Daoy (cell line): ENCODE data around the gene ZNF224. TPM values are rescaled to one million over a fixed set of nuclear protein-coding genes. Genes with fewer than 3 reads are reported as not detected.

Experiments
- DNase-seq: peaks from one replicate; pipeline ENCODE4 v3.0.0-alpha.2; 2015; ENCODE audit warnings: low read depth
- total RNA-seq: library from RNA; depleted of rRNA; stranded (reverse); fragments of >200 nt; shearing (Covaris generic); gene quantifications from 2 replicates; pipeline ENCODE4 v1.2.3, GENCODE V29; 2014; rRNA removed

ZNF224 gene
- total RNA-seq, 1 experiment from 2014 or later: 10.9 TPM

DNA sequence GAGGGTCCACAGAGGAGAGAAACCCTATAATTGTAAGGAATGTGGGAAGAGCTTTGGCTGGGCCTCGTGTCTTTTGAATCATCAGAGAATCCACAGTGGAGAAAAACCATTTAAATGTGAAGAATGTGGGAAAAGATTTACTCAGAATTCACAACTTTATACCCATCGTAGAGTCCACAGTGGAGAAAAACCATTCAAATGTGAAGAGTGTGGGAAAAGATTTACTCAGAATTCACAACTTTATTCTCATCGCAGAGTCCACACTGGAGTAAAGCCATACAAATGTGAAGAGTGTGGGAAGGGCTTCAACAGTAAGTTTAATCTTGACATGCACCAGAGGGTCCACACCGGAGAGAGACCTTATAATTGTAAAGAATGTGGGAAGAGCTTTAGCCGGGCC lies 37.8 kb downstream of the ZNF224 start:
- no peak for DNase-seq

DNA sequence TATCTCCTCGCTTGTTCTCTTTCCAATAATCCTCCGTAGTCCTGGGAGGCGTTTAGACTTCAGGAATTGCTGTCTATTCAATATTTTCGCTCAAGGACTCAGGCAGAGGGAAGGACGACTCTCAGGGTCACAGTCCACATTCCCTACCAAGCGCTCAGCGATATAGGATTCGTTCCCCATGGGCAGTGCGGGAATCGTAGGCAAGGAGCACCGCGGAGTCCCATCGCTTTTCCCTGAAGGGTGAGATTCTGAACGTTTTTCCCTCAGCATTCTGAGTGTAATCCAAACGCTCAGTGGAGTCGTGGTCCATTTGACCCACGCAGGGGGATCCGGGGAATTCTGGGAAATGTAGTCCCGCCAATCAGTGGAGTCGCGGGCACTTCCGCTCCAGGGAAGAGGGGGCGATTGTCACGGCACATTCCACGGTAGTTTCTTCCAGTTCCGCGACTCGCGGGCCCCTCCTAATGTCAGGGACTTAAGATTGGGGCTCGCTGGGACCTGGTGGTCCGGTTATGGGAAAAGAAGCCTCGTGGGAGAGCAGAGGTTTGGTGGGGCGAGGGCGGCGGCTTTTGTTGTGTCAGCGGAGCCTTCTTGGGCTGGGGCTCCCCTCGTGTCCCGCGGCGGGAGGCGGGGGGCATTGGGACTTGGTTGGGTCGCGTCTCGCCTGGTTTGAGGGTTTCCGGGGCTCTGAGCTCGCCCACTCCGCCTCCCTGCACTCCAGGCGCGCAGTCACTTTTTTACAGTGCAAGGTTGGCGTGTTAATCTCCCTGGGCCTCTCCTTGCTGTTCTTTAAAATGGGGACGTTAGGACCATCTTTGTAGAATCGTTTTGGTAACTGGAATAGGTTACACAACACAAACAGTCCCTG lies 47.3 kb downstream of the ZNF224 start, which contains the start of gene ZNF234:
Gene ZNF234, plus strand, starts transcription at position 364 of the 868 bp plus-strand sequence. CDS start 3,079 bp downstream, outside the sequence.
- DNase-seq: peak; percentile 81

DNA sequence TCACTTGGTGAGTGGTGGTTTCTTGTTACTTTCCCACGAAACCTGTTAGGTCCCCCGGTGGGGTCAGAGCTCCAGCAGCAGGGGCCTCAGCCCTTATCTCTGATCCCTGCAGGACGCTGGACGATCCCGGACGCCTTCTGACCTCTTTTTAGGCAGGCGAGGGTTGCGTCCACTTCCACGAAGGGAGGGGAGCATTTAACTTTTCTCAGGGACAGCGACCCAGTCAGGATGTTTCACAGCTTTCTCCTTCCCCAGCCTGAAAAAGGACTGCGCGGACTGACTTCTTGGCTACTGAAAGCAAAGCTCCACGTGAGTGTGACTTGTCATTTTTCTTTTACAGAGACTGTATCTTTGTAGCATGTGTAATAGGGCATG lies 47.9 kb downstream of the ZNF224 start:
- DNase-seq: peak; percentile 20

DNA sequence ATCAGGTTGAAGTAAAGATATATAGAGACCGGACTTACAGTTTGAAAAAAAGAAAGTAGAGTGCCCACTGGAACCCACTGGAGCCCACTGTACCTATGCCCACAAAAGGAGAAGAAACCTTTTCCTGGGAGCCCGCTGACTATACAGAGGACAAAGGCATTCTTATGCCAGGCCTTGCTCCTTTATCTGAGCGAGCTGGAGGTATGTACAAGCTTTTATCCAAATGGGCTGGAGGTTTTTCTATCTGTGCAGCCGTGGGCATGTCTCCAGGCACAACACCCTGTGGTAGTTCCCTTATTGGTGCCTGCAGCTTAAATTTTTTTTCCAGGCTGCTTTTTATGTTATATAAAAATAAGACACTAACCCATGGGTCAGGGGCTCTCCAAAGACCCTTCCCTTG lies 55.6 kb downstream of the ZNF224 start:
- no peak for DNase-seq

DNA sequence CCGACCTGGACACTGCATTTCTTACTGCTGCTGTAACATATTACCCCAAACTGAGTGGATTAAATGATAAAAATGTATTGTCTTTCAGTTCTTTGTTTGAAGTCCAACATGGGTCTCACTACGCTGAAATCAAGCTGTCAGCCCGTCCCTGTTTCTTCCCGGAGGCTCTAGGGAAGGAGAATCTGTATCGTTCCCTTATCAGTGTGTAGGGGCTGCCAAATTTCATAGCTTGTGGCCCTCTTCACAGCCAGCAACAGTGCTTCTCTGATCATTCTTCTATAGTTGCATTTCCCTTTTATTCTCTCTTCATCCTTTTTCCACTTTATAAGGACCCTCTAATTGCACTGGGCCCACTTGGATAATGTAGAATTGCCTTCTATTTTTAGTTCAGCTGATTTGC lies 57.3 kb downstream of the ZNF224 start:
- no peak for DNase-seq

DNA sequence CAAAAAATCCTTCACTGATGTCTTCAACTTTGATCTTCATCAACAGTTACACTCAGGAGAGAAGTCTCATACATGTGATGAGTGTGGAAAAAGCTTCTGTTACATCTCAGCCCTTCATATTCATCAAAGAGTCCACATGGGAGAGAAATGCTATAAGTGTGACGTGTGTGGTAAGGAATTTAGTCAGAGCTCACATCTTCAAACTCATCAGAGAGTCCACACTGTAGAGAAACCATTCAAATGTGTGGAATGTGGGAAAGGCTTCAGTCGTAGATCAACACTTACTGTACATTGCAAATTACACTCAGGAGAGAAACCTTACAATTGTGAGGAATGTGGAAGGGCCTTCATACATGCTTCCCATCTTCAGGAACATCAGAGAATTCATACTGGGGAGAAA lies 62.3 kb downstream of the ZNF224 start:
- DNase-seq: no peak

Other genes with a start within 250 kb of the ZNF224 start
- 0.11 and 0.57 TPM in 2 replicates for gene ZNF404, start 210.4 kb upstream of the ZNF224 start, total RNA-seq
- gene ZNF45, start 159.1 kb upstream of the ZNF224 start, total RNA-seq: 11.3 and 12.6 TPM in 2 replicates
- gene ZNF221, start 143.1 kb upstream of the ZNF224 start, total RNA-seq: 3.0 and 6.3 TPM in 2 replicates
- 8.0 and 9.0 TPM in 2 replicates for gene ZNF155, start 110.2 kb upstream of the ZNF224 start, total RNA-seq
- gene ZNF230, start 91.4 kb upstream of the ZNF224 start, total RNA-seq: 3.0 and 4.9 TPM in 2 replicates
- gene ZNF222, start 69.0 kb upstream of the ZNF224 start, total RNA-seq: 4.3 and 5.5 TPM in 2 replicates
- gene ZNF223, start 42.3 kb upstream of the ZNF224 start, total RNA-seq: 2.1 and 5.4 TPM in 2 replicates
- gene ZNF284, start 22.2 kb upstream of the ZNF224 start, total RNA-seq: 1.7 and 2.3 TPM in 2 replicates
- gene ZNF225, start 19.0 kb downstream of the ZNF224 start, total RNA-seq: 4.1 and 4.9 TPM in 2 replicates
- gene ZNF234, start 47.2 kb downstream of the ZNF224 start, total RNA-seq: 5.0 and 10.3 TPM in 2 replicates
- gene ZNF226, start 70.7 kb downstream of the ZNF224 start, total RNA-seq: 8.1 and 12.8 TPM in 2 replicates
- 16.1 and 18.7 TPM in 2 replicates for gene ZNF227, start 118.2 kb downstream of the ZNF224 start, total RNA-seq
- 0.12 and 0.29 TPM in 2 replicates for gene ZNF233, start 165.5 kb downstream of the ZNF224 start, total RNA-seq
- gene ZNF235, start 210.7 kb downstream of the ZNF224 start, total RNA-seq: 2.0 and 4.8 TPM in 2 replicates